HUES6 (cell line): ENCODE data around the gene APOL2.
"Not testable (repeated sequence)": the region's sequence is repeated elsewhere in the genome, so short reads cannot be mapped to it uniquely, and the experiment has no call there.

ENCODE experiments used
- H3K27ac ChIP-seq: 2 replicates; pipeline ENCODE4 v1.7.0; 2013; ENCODE audit warnings: low read depth, mild to moderate bottlenecking, low read length, inconsistent platforms
- H3K27me3 ChIP-seq: 2 replicates; pipeline ENCODE4 v1.6.1; 2013; ENCODE audit warnings: low read length; ENCODE audit not compliant: control insufficient read depth, insufficient read depth
- H3K36me3 ChIP-seq: 2 replicates; pipeline ENCODE4 v1.6.1; 2013; ENCODE audit warnings: low read length; ENCODE audit not compliant: control insufficient read depth, insufficient read depth
- H3K4me1 ChIP-seq: 2 replicates; pipeline ENCODE4 v1.6.1; 2013; ENCODE audit warnings: low read length; ENCODE audit not compliant: control insufficient read depth, insufficient read depth
- H3K4me3 ChIP-seq: 2 replicates; pipeline ENCODE4 v1.5.1; 2013; ENCODE audit warnings: low read depth, low read length
- H3K9ac ChIP-seq: one replicate; pipeline ENCODE4 v1.6.1; 2013; ENCODE audit warnings: mild to moderate bottlenecking, low read length
- H3K9me3 ChIP-seq: 2 replicates; pipeline ENCODE4 v1.6.1; 2013; ENCODE audit warnings: low read depth, low read length; ENCODE audit not compliant: control insufficient read depth, insufficient read depth

APOL2 gene

GRCh38 chr22:36280379-36280778 lies 41.1 kb upstream of the APOL2 start:
- peaks cover 4% of the 10 kb centered on the region for H3K4me1 ChIP-seq
- no peak overlapping the region for H3K4me3 ChIP-seq
- H3K27ac ChIP-seq = no peak overlapping the region
- no peaks in the 10 kb centered on the region for H3K27me3 ChIP-seq
- peaks cover 51% of the 10 kb centered on the region for H3K36me3 ChIP-seq
- H3K9me3 ChIP-seq = no peaks in the 10 kb centered on the region
- H3K9ac ChIP-seq = no peak overlapping the region

DNA sequence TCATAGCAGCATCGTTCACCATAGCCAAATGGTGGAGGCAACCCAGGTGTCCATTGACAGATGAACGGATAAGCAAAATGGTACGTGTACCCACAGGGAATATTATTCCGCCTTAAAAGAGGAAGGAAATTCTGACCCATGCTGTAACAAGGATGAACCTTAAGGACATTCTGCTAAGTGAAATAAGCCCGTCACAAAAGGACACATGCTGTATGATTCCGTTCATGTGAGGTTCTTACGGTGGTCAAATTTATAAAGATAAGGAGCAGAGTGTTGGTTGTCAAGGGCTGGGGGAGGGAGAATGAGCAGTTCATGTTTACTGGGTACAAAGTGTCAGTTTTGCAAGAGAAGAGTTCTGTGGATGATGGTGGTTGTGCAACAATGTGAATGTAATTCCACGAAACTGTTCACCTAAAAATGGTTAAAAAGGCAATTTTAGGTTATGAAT lies 39.9 kb upstream of the APOL2 start:
- Histone ChIP-seq H3K9me3 (no peaks in the 10 kb centered on the region), H3K4me3 (no peak overlapping the region), H3K27me3 (no peaks in the 10 kb centered on the region), H3K9ac (no peak overlapping the region), H3K36me3 (peaks cover 39% of the 10 kb centered on the region), H3K4me1 (peaks cover 4% of the 10 kb centered on the region), H3K27ac (no peak overlapping the region)

DNA sequence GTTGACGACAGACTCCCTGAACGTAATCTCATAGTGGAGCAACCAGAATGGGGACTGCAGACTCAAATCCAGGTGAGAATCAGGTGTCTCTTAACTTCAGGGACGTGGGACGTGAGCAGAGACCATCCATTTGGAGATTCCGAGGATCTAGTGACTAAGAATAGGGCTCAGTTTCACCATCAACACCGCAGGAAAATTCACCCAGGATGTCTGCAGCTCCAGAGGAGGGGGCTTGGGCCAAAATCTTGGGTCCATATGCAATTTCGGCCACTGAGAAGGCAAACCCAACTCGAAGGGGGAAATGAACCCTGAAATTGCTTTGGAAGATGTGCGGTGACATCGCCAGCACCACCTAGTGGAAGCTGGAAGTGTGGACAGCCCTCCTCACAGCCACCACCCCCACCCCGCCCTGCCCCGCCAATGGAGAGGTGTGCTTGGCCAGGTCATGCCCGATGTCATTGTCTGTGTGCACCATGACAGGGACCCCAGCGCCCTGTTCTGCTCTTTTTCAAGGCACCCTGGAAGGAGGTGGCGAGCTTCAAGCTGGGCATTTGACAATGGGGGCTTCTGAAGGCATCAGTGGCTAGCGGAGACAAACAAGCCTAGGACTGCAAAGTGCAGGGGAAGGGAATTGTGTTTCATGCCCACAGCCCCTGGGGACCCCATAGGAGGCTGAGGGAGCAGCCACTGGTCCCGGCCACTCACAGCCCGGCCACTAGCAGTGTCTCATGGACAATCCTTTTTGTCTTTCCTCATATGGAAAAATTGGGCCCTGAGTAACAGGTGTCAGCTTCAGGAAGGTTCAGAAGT lies 38.4 kb upstream of the APOL2 start:
- Histone ChIP-seq H3K27ac (no peak overlapping the region), H3K4me1 (peaks cover 4% of the 10 kb centered on the region), H3K4me3 (no peak overlapping the region), H3K9ac (no peak overlapping the region), H3K27me3 (no peaks in the 10 kb centered on the region), H3K9me3 (no peaks in the 10 kb centered on the region), H3K36me3 (peaks cover 25% of the 10 kb centered on the region)

GRCh38 chr22:36274531-36274930 lies 35.2 kb upstream of the APOL2 start:
- peaks cover 4% of the 10 kb centered on the region for H3K4me1 ChIP-seq
- no peak overlapping the region for H3K27ac ChIP-seq
- no peak overlapping the region for H3K9ac ChIP-seq

GRCh38 chr22:36271951-36272350 lies 32.6 kb upstream of the APOL2 start:
- H3K9ac ChIP-seq, H3K9me3 ChIP-seq, H3K27me3 ChIP-seq, H3K36me3 ChIP-seq, H3K27ac ChIP-seq, H3K4me1 ChIP-seq, H3K4me3 ChIP-seq: not testable (repeated sequence)

More at GRCh38 chr22:36274531-36274930, 35.2 kb upstream of the APOL2 start:
- H3K36me3 ChIP-seq = peaks cover 2% of the 10 kb centered on the region; the same call in 1 of the 2 replicates
- no peaks in the 10 kb centered on the region for H3K9me3 ChIP-seq
- no peak overlapping the region for H3K4me3 ChIP-seq
- H3K27me3 ChIP-seq = no peaks in the 10 kb centered on the region

- H3K4me3 ChIP-seq, H3K36me3 ChIP-seq, H3K9me3 ChIP-seq, H3K27me3 ChIP-seq, H3K27ac ChIP-seq, H3K4me1 ChIP-seq, H3K9ac ChIP-seq: not testable (repeated sequence)
Measured at GRCh38 chr22:36271231-36271630, 31.9 kb upstream of the APOL2 start.

DNA sequence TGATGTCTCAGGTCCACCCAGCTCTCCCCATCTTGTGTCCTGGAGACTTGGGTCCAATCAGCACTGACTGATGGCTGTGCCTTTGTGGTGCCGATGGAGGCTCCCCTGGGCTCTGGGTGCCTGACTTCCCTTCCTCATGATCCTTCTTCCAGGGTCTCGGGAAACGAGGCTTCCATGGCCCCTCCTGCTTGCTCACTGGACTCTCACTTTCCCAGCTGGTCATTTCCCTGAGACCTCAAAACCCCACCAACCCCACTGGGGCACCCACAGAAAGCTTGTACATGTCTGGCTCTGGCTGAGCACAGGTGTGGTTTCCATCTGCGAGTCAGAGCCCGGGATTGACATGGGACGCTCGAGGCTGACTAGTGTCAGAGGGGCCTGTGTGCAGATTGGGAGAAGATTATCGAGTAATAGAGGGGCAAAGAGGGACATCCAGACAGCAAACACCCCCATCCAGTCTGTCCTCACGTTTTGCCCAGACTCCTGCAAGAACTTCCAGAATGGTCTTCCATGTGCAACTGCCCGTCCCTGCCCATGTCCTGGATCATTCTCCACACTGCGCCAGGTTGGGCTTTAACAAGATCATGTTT lies 28.7 kb upstream of the APOL2 start:
- Histone ChIP-seq H3K9ac (no peak overlapping the region), H3K27ac (no peak overlapping the region), H3K4me3 (no peak overlapping the region), H3K9me3 (no peaks in the 10 kb centered on the region), H3K4me1 (no peaks in the 10 kb centered on the region), H3K27me3 (no peaks in the 10 kb centered on the region), H3K36me3 (no peaks in the 10 kb centered on the region)

GRCh38 chr22:36267058-36267457 lies 27.7 kb upstream of the APOL2 start:
- no peaks in the 10 kb centered on the region for H3K27me3 ChIP-seq
- H3K9me3 ChIP-seq = no peaks in the 10 kb centered on the region
- no peaks in the 10 kb centered on the region for H3K4me1 ChIP-seq
- no peak overlapping the region for H3K27ac ChIP-seq
- no peak overlapping the region for H3K9ac ChIP-seq
- H3K36me3 ChIP-seq = no peaks in the 10 kb centered on the region
- no peak overlapping the region for H3K4me3 ChIP-seq

GRCh38 chr22:36263886-36264664 lies 24.7 kb upstream of the APOL2 start:
- not testable (repeated sequence) for H3K9me3 ChIP-seq, H3K36me3 ChIP-seq, H3K4me3 ChIP-seq, H3K27ac ChIP-seq, H3K27me3 ChIP-seq, H3K9ac ChIP-seq
- H3K4me1 ChIP-seq = peaks cover 11% of the 10 kb centered on the region

DNA sequence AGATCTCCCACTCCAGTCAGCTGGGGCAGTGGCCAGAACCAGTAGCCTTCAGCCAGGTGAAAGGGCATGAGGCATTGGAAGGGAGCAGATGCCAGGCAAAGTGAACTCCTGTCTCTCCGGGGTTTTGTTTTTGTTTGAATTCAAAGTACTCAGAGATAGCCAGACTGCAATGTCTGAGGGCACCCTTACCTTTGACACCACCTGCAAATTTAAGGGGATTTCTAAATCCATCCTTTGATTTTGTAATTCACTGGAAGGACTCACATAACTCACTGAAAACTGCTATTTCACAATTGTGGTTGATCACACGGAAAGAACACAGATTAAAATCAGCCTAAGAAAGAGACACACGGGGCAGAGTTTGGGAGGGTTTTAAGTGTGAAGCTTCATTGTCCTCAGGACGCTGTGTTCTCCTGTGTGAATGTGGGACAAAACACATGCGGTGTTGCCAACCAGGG lies 23.9 kb upstream of the APOL2 start:
- not testable (repeated sequence) for H3K9me3 ChIP-seq, H3K27me3 ChIP-seq, H3K9ac ChIP-seq, H3K36me3 ChIP-seq, H3K27ac ChIP-seq, H3K4me3 ChIP-seq
- peaks cover 19% of the 10 kb centered on the region for H3K4me1 ChIP-seq

GRCh38 chr22:36262307-36262706 lies 23.0 kb upstream of the APOL2 start:
- H3K4me3 ChIP-seq, H3K27ac ChIP-seq, H3K9ac ChIP-seq, H3K27me3 ChIP-seq, H3K36me3 ChIP-seq, H3K9me3 ChIP-seq: not testable (repeated sequence)
- peaks cover 20% of the 10 kb centered on the region for H3K4me1 ChIP-seq
